Activated CD8-positive, alpha-beta memory T cell treated with anti-CD3 and anti-CD28 coated beads, Interleukin-2, amount 10 ng/mL, durations not matched to agents 7 days and 5 days (primary cell): ENCODE results near the gene LILRB4. TPM values are rescaled to one million over a fixed set of nuclear protein-coding genes. Genes with fewer than 3 reads are reported as not detected.

Experiments used
- microRNA-seq: library from miRNA; unstranded; fragments of <30 nt; microRNA quantifications from one replicate; pipeline ENCODE4 v1.2.0, GENCODE V29; 2022
- total RNA-seq, 2 experiments: library from RNA; stranded (reverse); gene quantifications; one replicate each; pipeline ENCODE4 v1.2.3, GENCODE V29; 2021

The LILRB4 gene
- total RNA-seq, 2 experiments from 2014 or later = not detected

Small RNAs within 50 kb of the gene (microRNA-seq; reads per million reads assigned to microRNA genes)
- gene MIR8061 = not detected

Other genes starting within 250 kb of the LILRB4 start
- 1 to 10 TPM in 1 of 2 experiments, under 1 TPM in 1; 0.93 to 1.2 TPM for gene TTYH1, start 247.5 kb upstream of the LILRB4 start, total RNA-seq
- 100 to 1,000 TPM; 191 to 282 TPM for gene LENG8, start 213.8 kb upstream of the LILRB4 start, total RNA-seq
- 1 to 10 TPM; 6.3 to 7.2 TPM for gene LENG9, start 199.2 kb upstream of the LILRB4 start, total RNA-seq
- under 1 TPM in 1 of 2 experiments, not detected in 1; 0.61 TPM for gene CDC42EP5, start 189.7 kb upstream of the LILRB4 start, total RNA-seq
- 1 to 10 TPM; 1.4 to 6.8 TPM for gene LAIR2, start 160.2 kb upstream of the LILRB4 start, total RNA-seq
- under 1 TPM in 1 of 2 experiments, not detected in 1; 0.14 TPM for gene LILRA2, start 89.2 kb upstream of the LILRB4 start, total RNA-seq
- not detected for gene LILRA1, start 69.4 kb upstream of the LILRB4 start, total RNA-seq
- gene LILRB1, start 32.5 kb upstream of the LILRB4 start, total RNA-seq = 1 to 10 TPM; 3.0 to 4.0 TPM
- not detected for gene KIR3DL3, start 61.5 kb downstream of the LILRB4 start, total RNA-seq
- gene KIR2DL3, start 75.5 kb downstream of the LILRB4 start, total RNA-seq = 1 to 10 TPM in 1 of 2 experiments, under 1 TPM in 1; 0.30 to 1.2 TPM
- gene KIR2DL1, start 106.8 kb downstream of the LILRB4 start, total RNA-seq = under 1 TPM; 0.19 to 0.47 TPM
- under 1 TPM; 0.42 to 0.70 TPM for gene KIR2DL4, start 140.6 kb downstream of the LILRB4 start, total RNA-seq
- 1 to 10 TPM in 1 of 2 experiments, under 1 TPM in 1; 0.28 to 1.0 TPM for gene KIR3DL1, start 153.5 kb downstream of the LILRB4 start, total RNA-seq
- under 1 TPM; 0.30 to 0.99 TPM for gene KIR2DS4, start 169.7 kb downstream of the LILRB4 start, total RNA-seq
- gene KIR3DL2, start 187.5 kb downstream of the LILRB4 start, total RNA-seq = 1 to 10 TPM in 1 of 2 experiments, under 1 TPM in 1; 0.54 to 1.8 TPM
- gene FCAR, start 211.2 kb downstream of the LILRB4 start, total RNA-seq = not detected
- gene NCR1, start 243.2 kb downstream of the LILRB4 start, total RNA-seq = 1 to 10 TPM in 1 of 2 experiments, under 1 TPM in 1; 0.80 to 2.5 TPM